ENCODE data around the gene SLCO4A1. TPM values are rescaled to one million over a fixed set of nuclear protein-coding genes. Genes with fewer than 3 reads are reported as not detected.
A peak's percentile ranks its signal among the peaks of the same experiment; 100 is the strongest.

SLCO4A1 gene
- total RNA-seq, 2 donors from 2014 or later, result 39.3 to 44.4 TPM

- Mint-ChIP-seq H3K9me3 (no peaks in the 10 kb centered on the region), H3K36me3 (no peaks in the 10 kb centered on the region), H3K27ac (no peak overlapping the region)
- DNase-seq (ENCODE audit: low spot score in 2 of 2) (no peak), ATAC-seq (no peak)
These were observed 37.5 kb upstream of the SLCO4A1 start for GRCh38 chr20:62604796-62605195.

DNA sequence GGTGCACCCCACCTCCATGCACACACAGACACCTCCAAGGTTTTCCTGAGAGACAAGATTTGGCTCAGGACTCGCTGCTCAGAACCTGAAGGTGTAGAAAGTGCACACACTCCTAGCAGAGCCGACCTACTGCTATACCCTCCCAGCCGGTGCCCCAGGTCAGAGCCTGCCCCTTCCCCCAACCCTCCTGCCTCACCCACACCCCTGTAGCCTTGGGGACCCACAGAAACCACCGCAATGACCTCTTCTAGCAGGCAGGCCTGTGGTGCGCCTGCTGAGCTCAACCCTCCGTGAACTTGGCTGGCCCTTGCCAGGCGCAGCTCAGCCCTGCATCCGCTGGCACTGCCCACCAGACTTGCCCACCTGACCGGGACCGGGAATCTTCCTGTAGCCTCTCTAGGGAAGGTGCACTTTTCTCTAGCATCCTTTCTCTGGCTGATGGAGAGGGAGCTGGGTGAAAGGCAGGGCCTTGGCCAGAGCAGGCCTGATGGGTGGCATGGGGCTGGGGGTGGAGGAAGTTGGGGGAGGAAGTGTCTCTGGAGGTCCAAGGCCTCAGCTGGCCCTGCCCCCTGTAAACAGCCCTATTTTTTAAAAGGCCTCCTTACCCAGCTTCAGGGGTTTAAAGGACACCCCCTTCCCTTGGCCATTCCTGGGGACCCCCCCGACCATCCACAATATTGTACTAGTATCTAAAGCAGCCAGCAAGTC, 36.9 kb upstream of the SLCO4A1 start:
- H3K27ac Mint-ChIP-seq, result no peak overlapping the region
- no peak for ATAC-seq
- no peak for DNase-seq (ENCODE audit: low spot score in 2 of 2)
- peaks cover 0 to under 1% of the 10 kb centered on the region in 2 donors for H3K9me3 Mint-ChIP-seq
- peaks cover 0 to 1% of the 10 kb centered on the region in 2 donors for H3K36me3 Mint-ChIP-seq

DNA sequence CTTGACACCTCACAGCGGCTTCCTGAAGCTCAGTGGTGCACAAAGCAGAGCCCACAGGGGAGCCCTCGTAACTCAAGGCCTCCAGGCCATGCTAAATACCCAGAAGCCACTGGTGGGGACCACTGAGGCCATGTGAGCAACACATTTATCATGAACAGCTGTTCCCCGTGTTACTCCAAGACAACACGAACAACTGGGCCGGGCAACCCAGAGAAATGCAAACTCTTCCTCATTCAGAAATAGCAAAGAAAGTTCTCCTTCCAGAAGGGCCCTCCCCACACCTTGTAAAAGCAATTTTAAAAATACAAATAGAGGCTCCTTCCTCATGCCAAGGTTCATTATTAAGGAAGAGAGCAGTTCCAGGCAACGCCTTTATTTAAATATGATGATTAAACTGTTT, 36.3 kb upstream of the SLCO4A1 start:
- peaks cover 0 to 6% of the 10 kb centered on the region in 2 donors for H3K36me3 Mint-ChIP-seq
- DNase-seq (ENCODE audit: low spot score in 2 of 2) (no peak), ATAC-seq (no peak)
- H3K27ac Mint-ChIP-seq, result no peak overlapping the region
- peaks cover 0 to 6% of the 10 kb centered on the region in 2 donors for H3K9me3 Mint-ChIP-seq

GRCh38 chr20:62606551-62607201, 35.6 kb upstream of the SLCO4A1 start:
- ATAC-seq (no peak), DNase-seq (ENCODE audit: low spot score in 2 of 2) (no peak)
- Mint-ChIP-seq H3K27ac (no peak overlapping the region), H3K9me3 (peaks cover 0 to 6% of the 10 kb centered on the region in 2 donors), H3K36me3 (peaks cover 0 to 6% of the 10 kb centered on the region in 2 donors)

DNA sequence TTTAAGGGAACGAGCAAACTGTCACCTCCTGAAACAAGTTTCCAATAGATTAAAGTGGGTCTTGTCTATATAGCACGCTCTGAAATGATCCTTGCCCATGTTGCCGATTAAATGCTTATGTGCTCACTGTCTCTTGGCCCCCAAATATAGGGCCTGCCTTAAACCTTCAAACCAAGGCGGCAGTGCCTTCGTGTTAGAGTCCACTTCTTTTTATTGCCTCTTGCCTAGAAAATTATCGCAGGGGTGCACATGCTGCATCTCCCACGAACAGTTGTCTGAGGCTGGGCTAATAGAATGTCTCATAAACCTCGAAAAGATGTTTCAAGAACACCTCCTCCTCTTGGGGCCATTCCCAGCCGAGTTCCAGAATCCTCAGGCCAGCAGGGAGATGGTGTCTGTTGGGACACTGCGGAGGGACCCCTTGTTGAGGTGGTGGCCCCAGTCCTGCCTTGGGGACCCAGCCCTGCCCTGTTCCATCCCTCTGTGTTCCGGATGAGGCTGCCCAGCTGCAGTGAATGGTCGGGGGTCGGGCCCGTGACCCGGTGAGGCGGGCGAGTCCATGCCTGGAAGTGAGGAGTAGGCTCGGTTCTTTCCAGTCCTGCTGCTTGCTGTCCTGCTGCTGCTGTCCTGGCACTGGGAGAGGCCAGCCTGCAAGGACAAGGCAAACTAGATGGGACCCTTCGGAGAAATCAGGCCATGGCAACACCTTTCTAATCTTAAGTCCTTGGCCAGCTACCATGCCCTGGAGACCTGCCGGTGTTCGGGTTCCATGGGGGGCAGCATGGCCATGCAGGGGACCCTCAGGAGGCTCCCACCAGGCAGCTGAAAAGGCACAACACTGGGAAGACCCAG, 34.7 kb upstream of the SLCO4A1 start:
- no peak for ATAC-seq
- DNase-seq (ENCODE audit: low spot score in 2 of 2), result no peak
- peaks cover 0 to 6% of the 10 kb centered on the region in 2 donors for H3K9me3 Mint-ChIP-seq
- peaks cover 0 to 6% of the 10 kb centered on the region in 2 donors for H3K36me3 Mint-ChIP-seq
- no peak overlapping the region for H3K27ac Mint-ChIP-seq

GRCh38 chr20:62608218-62608565, 34.1 kb upstream of the SLCO4A1 start:
- peaks cover 0 to 6% of the 10 kb centered on the region in 2 donors for H3K9me3 Mint-ChIP-seq
- no peak overlapping the region for H3K27ac Mint-ChIP-seq
- ATAC-seq (no peak), DNase-seq (ENCODE audit: low spot score in 2 of 2) (no peak)
- peaks cover 0 to 6% of the 10 kb centered on the region in 2 donors for H3K36me3 Mint-ChIP-seq

DNA sequence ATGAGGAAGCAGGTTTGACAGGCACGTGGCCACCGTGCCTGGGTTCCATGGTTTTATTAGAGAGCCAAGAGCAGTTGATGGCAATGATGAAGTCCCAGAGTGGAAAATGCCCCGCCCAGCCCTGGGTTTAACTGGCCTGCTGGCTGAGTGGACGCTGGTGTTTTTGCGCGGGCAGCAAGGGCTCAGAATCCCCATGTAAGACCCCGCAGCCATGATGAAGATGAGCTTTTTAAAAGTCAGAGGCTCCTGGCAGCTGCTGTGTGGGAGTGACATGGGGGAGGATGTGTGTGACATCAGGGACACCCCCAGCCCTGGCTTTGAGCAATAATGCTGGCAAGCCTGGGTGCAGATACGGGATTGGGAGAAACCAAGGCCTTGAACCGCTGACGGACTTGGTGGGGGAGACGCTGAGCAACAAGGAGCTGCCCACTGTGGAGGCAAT, 33.0 kb upstream of the SLCO4A1 start:
- ATAC-seq, result no peak

DNA sequence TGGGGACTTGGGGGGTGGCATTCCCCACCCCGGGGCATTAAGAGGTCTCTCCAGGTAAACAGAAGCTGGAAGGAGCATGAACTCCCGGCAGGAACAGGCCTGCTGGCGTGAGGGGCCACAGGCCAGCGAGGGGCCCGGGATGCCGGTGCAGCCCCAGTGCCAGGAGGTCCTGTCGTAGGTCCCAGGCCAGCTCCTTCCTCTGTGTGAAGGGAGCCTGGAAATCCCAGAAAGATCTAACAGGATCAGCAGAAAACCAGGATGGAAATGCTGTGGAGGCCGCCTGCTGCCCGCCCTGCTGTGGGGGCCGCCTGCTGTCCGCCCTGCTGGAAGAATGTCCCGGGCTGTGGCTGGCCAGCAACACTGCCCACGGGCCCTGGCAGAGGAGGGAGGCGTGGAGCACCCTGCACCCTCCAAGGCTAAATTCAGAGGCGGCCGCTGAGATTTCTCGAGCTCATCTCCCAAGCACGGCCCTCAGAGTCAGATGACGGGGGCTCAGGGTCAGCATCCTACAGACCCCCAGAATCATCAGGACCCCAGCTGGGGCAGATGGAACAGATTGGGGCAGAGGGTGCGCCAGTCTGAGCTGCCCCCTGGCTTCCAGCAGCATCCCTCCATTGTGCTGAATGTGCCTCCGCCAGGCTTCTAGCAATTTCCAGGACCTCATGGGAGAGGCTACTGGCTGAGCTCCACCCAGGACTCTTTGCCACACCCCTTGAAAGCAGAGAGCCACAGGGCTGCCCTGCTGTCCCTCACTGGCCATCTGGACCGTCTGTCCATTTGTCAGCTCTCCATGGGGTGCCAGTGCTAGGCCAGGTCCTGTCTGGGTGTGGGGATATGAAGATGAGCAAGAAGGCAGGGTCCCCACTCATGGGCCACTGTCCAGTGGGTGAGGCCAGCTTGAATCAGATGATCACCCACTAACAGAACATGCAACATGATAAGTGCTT, 32.2 kb upstream of the SLCO4A1 start:
- no peak for DNase-seq (ENCODE audit: low spot score in 2 of 2)
- H3K27ac Mint-ChIP-seq, result peak overlapping the region in 1 of 2 donors; percentile 55
- H3K36me3 Mint-ChIP-seq, result peaks cover 0 to 6% of the 10 kb centered on the region in 2 donors
- peaks cover 0 to 6% of the 10 kb centered on the region in 2 donors for H3K9me3 Mint-ChIP-seq
- no peak for ATAC-seq

More for the DNA sequence above, 33.0 kb upstream of the SLCO4A1 start:
- H3K9me3 Mint-ChIP-seq, result peaks cover 0 to 6% of the 10 kb centered on the region in 2 donors
- H3K36me3 Mint-ChIP-seq, result peaks cover 0 to 6% of the 10 kb centered on the region in 2 donors
- peak overlapping the region in 1 of 2 donors; percentile 55 for H3K27ac Mint-ChIP-seq
- DNase-seq (ENCODE audit: low spot score in 2 of 2), result no peak

- H3K27ac Mint-ChIP-seq, result no peak overlapping the region
- ATAC-seq (no peak), DNase-seq (ENCODE audit: low spot score in 2 of 2) (no peak)
- H3K9me3 Mint-ChIP-seq, result peaks cover 0 to 6% of the 10 kb centered on the region in 2 donors
- peaks cover 0 to 6% of the 10 kb centered on the region in 2 donors for H3K36me3 Mint-ChIP-seq
These were observed 31.3 kb upstream of the SLCO4A1 start for GRCh38 chr20:62611012-62611411.

DNA sequence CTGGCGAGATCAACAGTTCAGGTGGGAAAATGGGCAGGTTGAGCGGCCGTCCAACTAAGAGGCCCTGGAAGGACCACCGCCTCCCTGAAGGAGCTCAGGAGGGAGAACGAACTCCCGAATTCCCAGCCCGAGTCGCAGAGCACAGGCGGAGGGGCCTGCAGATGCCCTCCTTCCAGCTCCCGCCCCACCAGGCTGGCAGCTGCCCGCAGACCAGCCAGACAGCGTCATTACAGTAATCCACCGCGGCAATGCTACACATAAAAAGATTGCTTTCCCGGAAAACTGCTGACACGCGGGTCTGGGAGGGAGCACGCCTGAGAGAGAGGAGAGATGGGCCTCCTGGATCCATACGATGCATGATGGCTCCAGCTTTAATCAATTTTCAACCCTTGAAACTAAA, 30.5 kb upstream of the SLCO4A1 start:
- DNase-seq (ENCODE audit: low spot score in 2 of 2) (no peak), ATAC-seq (no peak)
- Mint-ChIP-seq H3K36me3 (peaks cover 0 to 6% of the 10 kb centered on the region in 2 donors), H3K27ac (no peak overlapping the region), H3K9me3 (peaks cover 0 to 6% of the 10 kb centered on the region in 2 donors)

DNA sequence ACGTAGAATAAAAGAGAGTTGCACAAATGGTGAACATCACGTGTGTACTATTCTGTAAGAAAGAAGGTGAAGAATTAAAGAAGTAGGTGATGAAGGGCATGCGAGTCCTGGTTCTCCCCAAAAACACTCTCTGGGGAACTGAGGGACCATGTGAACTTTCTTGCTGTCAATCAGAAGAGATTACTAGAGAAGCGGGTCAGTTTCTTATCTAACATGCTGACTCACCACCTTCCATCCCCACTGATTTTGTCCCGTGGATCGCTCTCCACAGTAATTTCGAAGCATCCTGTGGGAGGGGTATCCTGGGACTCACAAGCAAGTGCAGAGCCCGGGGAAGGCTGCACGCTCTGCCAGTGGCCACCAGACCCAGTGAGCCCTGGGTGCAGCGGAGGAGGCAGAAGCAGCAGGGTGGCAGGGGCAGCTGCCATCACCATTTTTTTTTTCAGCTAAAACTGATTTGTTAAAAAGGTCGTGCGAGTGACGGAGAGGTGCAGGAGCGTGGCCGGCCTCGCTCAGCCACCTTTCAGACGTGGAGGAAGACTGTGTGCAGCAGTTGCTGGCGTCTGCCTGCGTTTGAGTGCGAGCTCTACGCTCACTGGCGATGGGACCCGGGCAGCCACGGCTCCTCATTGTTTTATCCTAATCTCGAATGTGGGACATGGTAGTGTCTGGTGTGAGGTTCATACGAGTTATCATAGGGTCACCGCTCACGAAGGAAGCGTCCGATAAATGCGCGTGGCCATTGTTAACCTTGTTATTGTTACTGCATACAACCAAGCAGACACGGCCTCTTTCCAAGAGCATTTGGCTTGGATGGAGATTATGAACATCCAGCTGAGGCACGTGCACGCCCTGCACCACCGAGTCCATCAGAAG, 28.0 kb upstream of the SLCO4A1 start:
- peaks cover 0 to 6% of the 10 kb centered on the region in 2 donors for H3K36me3 Mint-ChIP-seq
- no peak overlapping the region for H3K27ac Mint-ChIP-seq
- H3K9me3 Mint-ChIP-seq, result peaks cover 0 to 6% of the 10 kb centered on the region in 2 donors
- DNase-seq (ENCODE audit: low spot score in 2 of 2) (no peak), ATAC-seq (no peak)

DNA sequence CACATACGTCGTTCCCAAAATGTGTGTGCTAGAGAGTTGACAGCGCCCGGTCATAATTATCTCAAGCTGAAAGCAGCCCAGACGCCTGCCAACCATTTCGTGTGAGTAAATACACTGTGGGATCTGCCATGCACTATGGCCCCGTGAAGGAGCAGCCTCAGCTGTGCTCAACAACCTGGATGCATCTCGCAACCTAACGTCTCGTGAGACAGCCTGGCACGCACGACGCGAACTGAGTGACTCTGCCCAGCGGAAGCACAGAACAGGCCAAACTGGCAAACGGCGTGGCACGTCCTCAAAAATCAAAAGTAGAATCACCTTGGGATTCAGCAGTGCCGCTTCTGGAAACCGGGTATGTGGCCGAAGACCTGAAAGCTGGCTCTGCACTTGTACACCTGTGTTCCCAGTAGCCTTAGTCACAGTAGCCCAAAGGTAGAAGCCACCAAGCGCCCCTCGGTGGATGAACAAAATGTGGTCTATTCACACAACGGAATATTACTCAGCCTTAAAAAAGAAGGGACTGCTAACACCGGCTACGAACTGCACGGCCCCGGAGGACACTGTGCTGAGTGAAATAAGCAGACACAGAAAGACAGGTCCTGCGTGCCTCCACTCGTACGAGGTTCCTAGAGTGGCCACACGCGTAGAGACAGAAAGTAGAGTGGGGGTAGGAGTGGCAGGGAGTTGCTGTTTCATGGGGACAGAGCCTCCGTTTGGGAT, 27.2 kb upstream of the SLCO4A1 start:
- Mint-ChIP-seq H3K27ac (no peak overlapping the region), H3K9me3 (peaks cover 0 to 6% of the 10 kb centered on the region in 2 donors), H3K36me3 (peaks cover 0 to 6% of the 10 kb centered on the region in 2 donors)
- DNase-seq (ENCODE audit: low spot score in 2 of 2) (no peak), ATAC-seq (no peak)

GRCh38 chr20:62615750-62616251, 26.5 kb upstream of the SLCO4A1 start:
- H3K36me3 Mint-ChIP-seq, result peaks cover 0 to under 1% of the 10 kb centered on the region in 2 donors
- DNase-seq (ENCODE audit: low spot score in 2 of 2) (no peak), ATAC-seq (no peak)
- no peak overlapping the region for H3K27ac Mint-ChIP-seq
- peaks cover 0 to under 1% of the 10 kb centered on the region in 2 donors for H3K9me3 Mint-ChIP-seq

Measured in activated naive CD4-positive, alpha-beta T cell treated with anti-CD3 and anti-CD28 coated beads, Interleukin-2, amount 50 U/mL, for 72 hours (primary cell).